ENCODE results near the gene MLF1. TPM values are rescaled to one million over a fixed set of nuclear protein-coding genes. Genes with fewer than 3 reads are reported as not detected.

MLF1 gene
- total and polyA plus RNA-seq, 2 of the 4 experiments (the other 2 are of a cell fraction), result 4.7 to 5.2 TPM

DNA sequence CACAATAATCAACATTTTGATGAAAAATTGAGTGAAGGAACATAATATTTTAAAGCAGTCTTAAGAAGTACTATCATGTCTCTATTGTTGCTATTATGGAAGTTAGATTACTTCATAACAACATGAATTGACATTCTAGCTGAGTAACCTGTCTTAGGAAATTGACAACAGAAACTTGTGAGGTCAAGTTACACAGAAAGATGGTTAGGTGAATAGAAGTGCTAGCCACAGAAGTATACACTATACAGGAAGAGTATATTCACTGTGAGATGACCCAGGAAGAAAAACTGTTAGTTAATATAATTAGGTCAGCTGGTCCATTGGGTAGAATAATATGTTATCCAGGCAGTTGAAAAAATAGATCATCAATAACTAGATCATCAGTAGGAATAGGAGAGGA is 31.2 kb downstream of the MLF1 start:
- Histone ChIP-seq H3K4me3 (ENCODE audit: insufficient read depth, low read depth, low read length) (no peak overlapping the region), H4K5ac (ENCODE audit: low read depth, low read length) (no peak overlapping the region), H2AK9ac (replicated peaks; ENCODE audit: low read depth, low read length, poor library complexity) (no peak overlapping the region), H2BK5ac (ENCODE audit: low read depth, low read length, poor library complexity, severe bottlenecking) (no peak overlapping the region), H3K4me2 (ENCODE audit: low read depth, low read length) (no peak overlapping the region), H2AK5ac (ENCODE audit: low read depth, low read length) (no peak overlapping the region), H2BK20ac (ENCODE audit: low read depth, low read length) (no peak overlapping the region), H2BK15ac (ENCODE audit: low read depth, low read length) (no peak overlapping the region), H3K9me3 (ENCODE audit: control insufficient read depth, insufficient read depth, low read length) (no peaks in the 10 kb centered on the region), H3K9ac (ENCODE audit: low read depth, low read length) (no peak overlapping the region), H3K18ac (ENCODE audit: low read depth, low read length) (no peak overlapping the region), H4K91ac (ENCODE audit: insufficient read depth, low read depth, low read length) (no peak overlapping the region), H2BK120ac (ENCODE audit: low read depth, low read length) (no peak overlapping the region), H4K20me1 (ENCODE audit: insufficient read depth, low read length) (no peaks in the 10 kb centered on the region), H3K4ac (ENCODE audit: low read depth, low read length) (no peak overlapping the region), H3K79me1 (ENCODE audit: low read depth in 1 of 2, low read length in 2 of 2) (no peaks in the 10 kb centered on the region), H3K27ac (ENCODE audit: insufficient read depth, low read length) (no peak overlapping the region), H4K8ac (ENCODE audit: low read depth in 2 of 2, low read length in 2 of 2) (no peak overlapping the region), H2AFZ (replicated peaks; ENCODE audit: low read length, poor library complexity) (no peak overlapping the region), H3K56ac (ENCODE audit: extremely low read depth, insufficient read depth, low read length) (no peak overlapping the region), H3K4me1 (ENCODE audit: control insufficient read depth, insufficient read depth, low read length) (peaks cover 1% of the 10 kb centered on the region; the same call in 1 of the 2 replicates), H3K14ac (replicated peaks; ENCODE audit: low read depth, low read length) (no peak overlapping the region), H3K9me1 (ENCODE audit: insufficient read depth, low read length) (no peaks in the 10 kb centered on the region), H3K23ac (ENCODE audit: low read depth, low read length) (no peak overlapping the region), H3K36me3 (ENCODE audit: control insufficient read depth, insufficient read depth, low read length) (no peaks in the 10 kb centered on the region), H3K27me3 (ENCODE audit: control insufficient read depth, insufficient read depth, low read length) (no peaks in the 10 kb centered on the region)
- in situ Hi-C loops (cut with MboI; ENCODE audit: low sequenced_read_pairs) (no loop called here), intact Hi-C loops (cut with micrococcal nuclease) (no loop called here), dilution Hi-C loops (cut with HindIII; ENCODE audit: low sequenced_read_pairs, unreplicated experiment) (no loop called here)
- TF ChIP-seq MAFK (IDR thresholded peaks at IDR 0.05; ENCODE audit: low read depth, low read length) (no peak), RCOR1 (IDR thresholded peaks at IDR 0.05; ENCODE audit: insufficient replicate concordance, low read length) (no peak), CHD1 (IDR thresholded peaks at IDR 0.05; ENCODE audit: low read depth, low read length) (no peak), MAZ (IDR thresholded peaks at IDR 0.05; ENCODE audit: borderline replicate concordance, low read depth, low read length) (no peak)
- TF ChIP-seq, protein P1, sequence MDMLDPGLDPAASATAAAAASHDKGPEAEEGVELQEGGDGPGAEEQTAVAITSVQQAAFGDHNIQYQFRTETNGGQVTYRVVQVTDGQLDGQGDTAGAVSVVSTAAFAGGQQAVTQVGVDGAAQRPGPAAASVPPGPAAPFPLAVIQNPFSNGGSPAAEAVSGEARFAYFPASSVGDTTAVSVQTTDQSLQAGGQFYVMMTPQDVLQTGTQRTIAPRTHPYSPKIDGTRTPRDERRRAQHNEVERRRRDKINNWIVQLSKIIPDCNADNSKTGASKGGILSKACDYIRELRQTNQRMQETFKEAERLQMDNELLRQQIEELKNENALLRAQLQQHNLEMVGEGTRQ (IDR thresholded peaks at IDR 0.05; ENCODE audit: low read depth, low read length), result no peak
- DNase-seq, result no peak
- no TSS peak for BruUV-seq (replicated peaks)
- no peak for ATAC-seq (ENCODE audit: low read depth)
- ChIA-PET CTCF (no interaction called here), POLR2A (ENCODE audit: unreplicated experiment) (no interaction called here)
